ENCODE measurements around the gene DIDO1. TPM values are rescaled to one million over a fixed set of nuclear protein-coding genes. Genes with fewer than 3 reads are reported as not detected.

The DIDO1 gene
- total RNA-seq, 3 donors from 2014 or later (not counting 1 experiment from before 2014, with no cell fraction given) = 79.5 to 116 (median 83.4) TPM

- Histone ChIP-seq H3K27ac (ENCODE audit: low read length) (no peak overlapping the region), H3K27me3 (ENCODE audit: control insufficient read depth, insufficient read depth, low read length) (no peaks in the 10 kb centered on the region), H3K36me3 (ENCODE audit: control insufficient read depth, insufficient read depth, low read length) (peaks cover 9% of the 10 kb centered on the region), H3K4me3 (ENCODE audit: low read length) (no peak overlapping the region), H3K9me3 (ENCODE audit: control insufficient read depth, insufficient read depth, low read length) (no peaks in the 10 kb centered on the region), H3K4me1 (ENCODE audit: control insufficient read depth, insufficient read depth, low read length) (peaks cover 43% of the 10 kb centered on the region)
- peaks cover 20 to 24% of the 10 kb centered on the region in 2 donors for H3K4me1 Mint-ChIP-seq
- WGBS (ENCODE audit: insufficient coverage) = 80% methylated on average over 10 of the region's 10 CpGs
- no peak overlapping the region for H3K27ac Mint-ChIP-seq
- no peaks in the 10 kb centered on the region for H3K27me3 Mint-ChIP-seq (ENCODE audit: low read depth in 2 of 2)
- H3K36me3 Mint-ChIP-seq = no peaks in the 10 kb centered on the region
- no peak overlapping the region for H3K4me3 Mint-ChIP-seq
- H3K9me3 Mint-ChIP-seq = no peaks in the 10 kb centered on the region
- no peak for ATAC-seq
- TF ChIP-seq CTCF (IDR thresholded peaks at IDR 0.05) = no peak
- intact Hi-C loops (cut with micrococcal nuclease) = no loop called here
- DNase-seq = no peak
Observed at GRCh38 chr20:62958388-62959100, 32.2 kb upstream of the DIDO1 start.

GRCh38 chr20:62957136-62958117 lies 31.1 kb upstream of the DIDO1 start:
- Mint-ChIP-seq H3K27ac (no peak overlapping the region), H3K4me3 (no peak overlapping the region), H3K9me3 (no peaks in the 10 kb centered on the region), H3K4me1 (peaks cover 21 to 31% of the 10 kb centered on the region in 2 donors), H3K27me3 (ENCODE audit: low read depth in 2 of 2) (no peaks in the 10 kb centered on the region), H3K36me3 (no peaks in the 10 kb centered on the region)
- peaks cover 54% of the 10 kb centered on the region for H3K4me1 ChIP-seq (ENCODE audit: control insufficient read depth, insufficient read depth, low read length)
- no peaks in the 10 kb centered on the region for H3K9me3 ChIP-seq (ENCODE audit: control insufficient read depth, insufficient read depth, low read length)
- no peaks in the 10 kb centered on the region for H3K27me3 ChIP-seq (ENCODE audit: control insufficient read depth, insufficient read depth, low read length)
- no peak overlapping the region for H3K4me3 ChIP-seq (ENCODE audit: low read length)
- WGBS (ENCODE audit: insufficient coverage) = 96% methylated on average over 36 of the region's 36 CpGs
- no peak for TF ChIP-seq CTCF (IDR thresholded peaks at IDR 0.05)
- ATAC-seq = no peak
- no peak overlapping the region for H3K27ac ChIP-seq (ENCODE audit: low read length)
- no peak for DNase-seq
- intact Hi-C loops (cut with micrococcal nuclease) = no loop called here
- peaks cover 9% of the 10 kb centered on the region for H3K36me3 ChIP-seq (ENCODE audit: control insufficient read depth, insufficient read depth, low read length)

- H3K4me1 Mint-ChIP-seq = peaks cover 26 to 36% of the 10 kb centered on the region in 2 donors
- no peaks in the 10 kb centered on the region for H3K36me3 Mint-ChIP-seq
- no peak overlapping the region for H3K4me3 ChIP-seq (ENCODE audit: low read length)
- H3K27me3 ChIP-seq (ENCODE audit: control insufficient read depth, insufficient read depth, low read length) = no peaks in the 10 kb centered on the region
- WGBS (ENCODE audit: insufficient coverage) = 96% methylated on average over 25 of the region's 25 CpGs
- H3K27me3 Mint-ChIP-seq (ENCODE audit: low read depth in 2 of 2) = no peaks in the 10 kb centered on the region
- peaks cover 9% of the 10 kb centered on the region for H3K36me3 ChIP-seq (ENCODE audit: control insufficient read depth, insufficient read depth, low read length)
- no peak overlapping the region for H3K27ac ChIP-seq (ENCODE audit: low read length)
- no peak overlapping the region for H3K4me3 Mint-ChIP-seq
- ATAC-seq = no peak
- no peaks in the 10 kb centered on the region for H3K9me3 ChIP-seq (ENCODE audit: control insufficient read depth, insufficient read depth, low read length)
- TF ChIP-seq CTCF (IDR thresholded peaks at IDR 0.05) = no peak
- peaks cover 63% of the 10 kb centered on the region for H3K4me1 ChIP-seq (ENCODE audit: control insufficient read depth, insufficient read depth, low read length)
- no peaks in the 10 kb centered on the region for H3K9me3 Mint-ChIP-seq
- DNase-seq = no peak
- intact Hi-C loops (cut with micrococcal nuclease) = no loop called here
- H3K27ac Mint-ChIP-seq = no peak overlapping the region
Observed at GRCh38 chr20:62956387-62957135, 30.3 kb upstream of the DIDO1 start.
